AG09309 (cell line): Measurements from ENCODE around the gene FABP1.

Experiments used
- DNase-seq: peaks from one replicate; pipeline ENCODE4 v3.0.0-alpha.2; 2010; ENCODE audit warnings: low read depth
- H3K4me3 ChIP-seq: 2 replicates; pipeline ENCODE4 v1.5.1; 2011; ENCODE audit warnings: mild to moderate bottlenecking, low read depth, low read length, moderate library complexity; ENCODE audit not compliant: control insufficient read depth
- TF ChIP-seq, protein P1 (sequence below): IDR thresholded peaks from 2 replicates; pipeline ENCODE4 v1.5.1; 2011; ENCODE audit warnings: mild to moderate bottlenecking, low read depth, low read length, inconsistent platforms; ENCODE audit not compliant: insufficient read depth, control insufficient read depth; ENCODE audit errors: missing control alignments

FABP1 gene

DNA sequence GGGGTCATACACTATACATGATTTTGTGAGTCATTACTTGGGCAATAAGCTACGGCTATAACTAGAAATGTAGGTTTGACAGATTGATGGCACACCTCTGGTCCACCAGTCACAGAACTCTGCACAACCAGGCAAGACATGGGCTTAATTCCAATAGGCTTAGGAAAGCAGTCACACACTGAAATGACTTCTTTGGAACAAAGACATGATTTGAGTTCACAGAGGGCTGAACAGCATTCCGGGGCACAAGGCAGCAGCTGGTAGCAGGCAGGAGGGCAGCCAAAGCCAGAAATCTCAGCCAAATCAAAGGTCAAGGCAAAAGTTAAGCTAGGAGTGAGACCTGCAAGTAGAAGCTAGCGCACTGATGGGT, 27.4 kb downstream of the FABP1 start:
- DNase-seq: no peak
- TF ChIP-seq, protein P1, sequence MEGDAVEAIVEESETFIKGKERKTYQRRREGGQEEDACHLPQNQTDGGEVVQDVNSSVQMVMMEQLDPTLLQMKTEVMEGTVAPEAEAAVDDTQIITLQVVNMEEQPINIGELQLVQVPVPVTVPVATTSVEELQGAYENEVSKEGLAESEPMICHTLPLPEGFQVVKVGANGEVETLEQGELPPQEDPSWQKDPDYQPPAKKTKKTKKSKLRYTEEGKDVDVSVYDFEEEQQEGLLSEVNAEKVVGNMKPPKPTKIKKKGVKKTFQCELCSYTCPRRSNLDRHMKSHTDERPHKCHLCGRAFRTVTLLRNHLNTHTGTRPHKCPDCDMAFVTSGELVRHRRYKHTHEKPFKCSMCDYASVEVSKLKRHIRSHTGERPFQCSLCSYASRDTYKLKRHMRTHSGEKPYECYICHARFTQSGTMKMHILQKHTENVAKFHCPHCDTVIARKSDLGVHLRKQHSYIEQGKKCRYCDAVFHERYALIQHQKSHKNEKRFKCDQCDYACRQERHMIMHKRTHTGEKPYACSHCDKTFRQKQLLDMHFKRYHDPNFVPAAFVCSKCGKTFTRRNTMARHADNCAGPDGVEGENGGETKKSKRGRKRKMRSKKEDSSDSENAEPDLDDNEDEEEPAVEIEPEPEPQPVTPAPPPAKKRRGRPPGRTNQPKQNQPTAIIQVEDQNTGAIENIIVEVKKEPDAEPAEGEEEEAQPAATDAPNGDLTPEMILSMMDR: no peak
- H3K4me3 ChIP-seq: no peak overlapping the region

DNA sequence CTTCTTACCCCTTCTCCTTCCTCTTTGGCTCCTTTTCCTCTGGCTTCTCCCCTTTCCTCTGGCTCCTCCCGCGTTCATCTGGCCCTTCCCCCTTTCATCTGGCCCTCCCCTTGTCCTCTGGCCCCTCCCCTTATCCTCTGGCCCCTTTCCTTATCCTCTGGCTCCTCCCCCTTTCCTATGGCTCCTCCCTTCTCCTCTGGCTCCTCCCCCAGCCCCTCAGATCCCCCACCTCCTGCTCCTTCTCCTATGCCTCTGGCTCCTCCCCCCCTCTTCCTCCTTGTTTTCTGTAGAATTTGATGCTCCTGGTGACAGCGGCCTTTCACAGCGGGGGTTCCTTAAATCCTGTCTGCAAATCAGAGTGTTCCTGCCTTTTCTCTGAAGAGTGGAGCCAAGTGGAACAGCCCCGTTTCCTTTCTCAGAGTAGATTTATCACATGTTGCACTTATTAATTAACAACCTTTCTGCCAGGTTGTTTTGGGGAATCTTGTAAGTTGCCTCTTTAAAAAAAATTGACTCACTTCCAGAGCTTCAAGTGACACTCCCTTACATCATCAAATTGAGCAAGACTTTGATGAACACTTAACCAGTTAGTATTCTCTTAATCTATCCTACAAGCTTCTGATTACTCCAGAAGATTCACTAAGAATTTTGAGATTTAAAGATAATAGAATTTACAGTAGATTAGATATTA, 27.9 kb downstream of the FABP1 start:
- no peak for DNase-seq
- TF ChIP-seq, protein P1: no peak
- H3K4me3 ChIP-seq: no peak overlapping the region

DNA sequence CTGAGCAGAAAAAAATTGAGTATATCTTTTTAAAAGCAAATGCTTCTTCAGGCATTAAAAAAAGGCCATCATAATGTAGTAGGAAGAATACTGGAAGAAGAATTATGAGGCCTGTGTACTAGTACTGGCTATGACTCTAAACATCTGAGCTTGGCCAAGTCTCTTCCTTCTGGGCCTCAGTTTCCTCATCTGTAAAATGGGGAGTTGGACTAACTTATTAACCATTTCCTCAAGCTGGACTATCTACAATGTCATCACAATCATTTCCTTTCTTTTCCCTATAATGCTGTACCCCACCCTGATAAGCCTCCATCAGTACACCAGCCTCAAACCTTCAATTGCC, 29.3 kb downstream of the FABP1 start:
- TF ChIP-seq, protein P1: no peak
- no peak for DNase-seq
- H3K4me3 ChIP-seq: no peak overlapping the region

DNA sequence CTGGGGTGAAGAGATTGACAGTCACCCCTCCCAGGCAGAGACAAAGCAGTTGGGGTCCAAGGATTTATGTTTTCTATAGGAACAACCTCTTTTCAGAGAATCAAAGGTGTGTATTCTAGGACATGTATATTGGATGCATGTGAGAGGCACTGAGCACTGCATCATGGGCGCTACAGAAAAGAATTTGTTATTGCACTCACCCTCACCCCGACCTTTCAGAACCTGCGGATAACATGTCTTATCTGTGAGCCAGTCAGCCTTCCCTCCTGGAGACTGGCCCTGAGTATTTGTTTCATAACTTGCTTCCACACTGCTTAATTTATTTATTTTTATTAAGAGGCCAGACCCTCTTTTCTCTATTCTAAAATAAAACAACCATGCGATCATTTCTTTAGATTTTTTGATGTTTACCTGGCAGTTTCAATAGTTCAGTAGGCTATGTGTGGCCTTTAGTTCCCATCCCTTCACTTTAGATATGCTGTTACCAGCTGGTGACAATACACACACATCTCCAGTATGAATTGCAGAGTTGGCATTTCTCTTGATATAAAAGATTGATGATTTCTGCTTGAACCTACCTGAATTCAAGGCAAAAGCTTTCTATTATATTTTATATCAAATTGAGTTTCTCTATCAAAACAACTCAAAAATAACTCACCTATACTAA, 29.8 kb downstream of the FABP1 start:
- no peak for DNase-seq
- no peak overlapping the region for H3K4me3 ChIP-seq
- TF ChIP-seq, protein P1: no peak

DNA sequence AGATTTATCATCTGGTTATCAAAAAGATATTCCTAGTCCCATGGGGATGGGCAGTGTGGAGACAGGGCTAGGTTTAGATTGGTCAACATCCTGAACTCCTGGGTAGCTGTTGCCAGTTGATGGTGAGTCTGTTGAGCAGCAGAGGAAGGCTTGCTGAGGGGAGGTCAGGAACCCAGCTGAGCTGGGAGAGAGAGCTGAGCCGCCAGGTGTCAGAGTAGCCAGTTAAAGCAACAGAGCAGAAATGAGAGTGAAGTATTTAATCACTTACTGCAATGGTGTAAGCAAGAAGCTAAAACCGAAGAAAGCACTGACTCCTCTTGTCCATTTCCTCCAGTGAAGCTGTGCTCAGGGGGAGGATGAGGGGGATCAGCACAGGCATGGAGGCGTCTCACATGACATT, 30.7 kb downstream of the FABP1 start:
- TF ChIP-seq, protein P1: no peak
- no peak overlapping the region for H3K4me3 ChIP-seq
- DNase-seq: no peak

DNA sequence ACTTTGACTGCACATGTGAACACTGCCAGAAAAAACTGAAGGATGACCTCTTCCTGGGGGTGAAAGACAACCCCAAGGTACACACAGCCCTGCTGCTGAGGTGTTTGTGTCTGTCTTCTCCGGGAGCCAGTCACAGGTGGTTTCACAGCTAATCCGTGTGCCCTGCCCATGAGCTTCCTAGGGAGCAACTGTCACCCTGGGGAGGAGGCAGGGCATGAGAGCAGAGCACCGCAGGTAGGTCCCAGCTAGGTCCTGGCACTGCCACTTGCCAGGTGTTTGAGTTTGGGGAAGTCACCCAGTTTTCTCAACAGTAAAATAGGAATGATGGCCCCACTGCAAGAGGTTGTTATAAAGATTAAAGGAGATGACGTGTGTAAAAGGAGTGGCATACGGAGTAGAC, 31.2 kb downstream of the FABP1 start:
- TF ChIP-seq, protein P1: no peak
- DNase-seq: no peak
- H3K4me3 ChIP-seq: no peak overlapping the region
